CD4-positive, CD25-positive, alpha-beta regulatory T cell (primary cell): Measurements from ENCODE around the gene TM9SF1. TPM values are rescaled to one million over a fixed set of nuclear protein-coding genes. Genes with fewer than 3 reads are reported as not detected.

Experiments
- ATAC-seq, 2 donors: fragments of 150-1000 bp; cut with Tn5 transposase; one replicate each; pipeline ENCODE4 v1.10.0; 2021; ENCODE audit warnings: low read depth in 2 of 2, moderate number of reproducible peaks in 2 of 2, moderate library complexity in 1 of 2
- DNase-seq, 3 donors: peaks; one replicate each; pipeline versions ENCODE4 v3.0.0 to v3.0.0-alpha.2; 2012 to 2022; ENCODE audit warnings: mixed read lengths in 1 of 3
- H3K27ac ChIP-seq: one replicate; pipeline ENCODE4 v1.7.0; 2013; ENCODE audit warnings: mild to moderate bottlenecking, low read length; ENCODE audit not compliant: insufficient read depth, poor library complexity, severe bottlenecking
- H3K27me3 ChIP-seq: one replicate; pipeline ENCODE4 v1.7.0; 2013; ENCODE audit warnings: low read length; ENCODE audit not compliant: control insufficient read depth, insufficient read depth
- H3K36me3 ChIP-seq: one replicate; pipeline ENCODE4 v1.7.0; 2013; ENCODE audit warnings: mild to moderate bottlenecking, low read length, moderate library complexity; ENCODE audit not compliant: control insufficient read depth, insufficient read depth
- H3K4me1 ChIP-seq: 2 replicates; pipeline ENCODE4 v1.7.0; 2013; ENCODE audit warnings: mild to moderate bottlenecking, low read length; ENCODE audit not compliant: insufficient read depth, control insufficient read depth, poor library complexity, severe bottlenecking
- H3K4me3 ChIP-seq: one replicate; pipeline ENCODE4 v1.7.0; 2013; ENCODE audit warnings: low read depth, mild to moderate bottlenecking, low read length, moderate library complexity
- H3K9me3 ChIP-seq, 2 experiments: 1 replicate in 1 of 2; 2 replicates in 1 of 2; pipeline ENCODE4 v1.7.0; 2013; ENCODE audit warnings: low read length in 2 of 2, mild to moderate bottlenecking in 1 of 2, moderate library complexity in 1 of 2; ENCODE audit not compliant: control insufficient read depth in 2 of 2
- H3K27ac Mint-ChIP-seq, 3 donors: one replicate each; pipeline ENCODE4 v1.8.0; 2020 to 2022; ENCODE audit warnings: mild to moderate bottlenecking in 3 of 3, mixed read lengths in 3 of 3, moderate library complexity in 2 of 3
- H3K27me3 Mint-ChIP-seq: one replicate; pipeline ENCODE4 v1.8.0; 2022; ENCODE audit warnings: mild to moderate bottlenecking, mixed read lengths
- H3K36me3 Mint-ChIP-seq: one replicate; pipeline ENCODE4 v1.8.0; 2020; ENCODE audit warnings: mixed read lengths
- H3K4me1 Mint-ChIP-seq, 4 donors: one replicate each; pipeline ENCODE4 v1.8.0; 2020 to 2022; ENCODE audit warnings: mixed read lengths in 4 of 4, mild to moderate bottlenecking in 1 of 4
- H3K4me3 Mint-ChIP-seq, 4 donors: one replicate each; pipeline ENCODE4 v1.8.0; 2020 to 2022; ENCODE audit warnings: mild to moderate bottlenecking in 4 of 4, mixed read lengths in 4 of 4, moderate library complexity in 3 of 4
- H3K9me3 Mint-ChIP-seq, 7 donors: one replicate each; pipeline ENCODE4 v1.8.0; 2020 to 2022; ENCODE audit warnings: mixed read lengths in 7 of 7, mild to moderate bottlenecking in 3 of 7, moderate library complexity in 2 of 7
- polyA plus RNA-seq, 4 donors: library from polyadenylated mRNA; unstranded; fragments of 300-500 nt; fragmentation: Illumina TruSeq; gene quantifications; one replicate each; pipeline ENCODE4 v1.2.3, GENCODE V29; 2021
- total RNA-seq: library from RNA; stranded (reverse); gene quantifications from one replicate; pipeline ENCODE4 v1.2.3, GENCODE V29; 2022

Gene TM9SF1
- total and polyA plus RNA-seq, 5 donors from 2014 or later = 20.0 to 42.3 (median 39.3) TPM

- Mint-ChIP-seq H3K9me3 (no peaks in the 10 kb centered on the region), H3K4me3 (peak overlapping the region in 1 of 4 donors; percentile 50), H3K27me3 (no peaks in the 10 kb centered on the region), H3K27ac (peak overlapping the region in 1 of 3 donors; percentile 51), H3K36me3 (peaks cover 34% of the 10 kb centered on the region), H3K4me1 (peaks cover 4 to 40% (median 14%) of the 10 kb centered on the region in 4 donors)
- H3K27me3 ChIP-seq = no peaks in the 10 kb centered on the region
- no peak for ATAC-seq
- H3K9me3 ChIP-seq = no peaks in the 10 kb centered on the region
- H3K36me3 ChIP-seq = peaks cover 47% of the 10 kb centered on the region
- DNase-seq = no peak
- H3K27ac ChIP-seq = no peak overlapping the region
- H3K4me3 ChIP-seq = no peak overlapping the region
- peaks cover 21% of the 10 kb centered on the region for H3K4me1 ChIP-seq
Observed at GRCh38 chr14:24157331-24157730, 37.9 kb downstream of the TM9SF1 start.

GRCh38 chr14:24156840-24157239, 38.4 kb downstream of the TM9SF1 start:
- DNase-seq (no peak), ATAC-seq (no peak)
- H3K9me3 ChIP-seq = no peaks in the 10 kb centered on the region
- H3K27me3 ChIP-seq = no peaks in the 10 kb centered on the region
- peaks cover 4 to 38% (median 12%) of the 10 kb centered on the region in 4 donors for H3K4me1 Mint-ChIP-seq
- H3K9me3 Mint-ChIP-seq = no peaks in the 10 kb centered on the region
- H3K36me3 Mint-ChIP-seq = peaks cover 31% of the 10 kb centered on the region
- peak overlapping the region in 1 of 4 donors; percentile 50 for H3K4me3 Mint-ChIP-seq
- no peak overlapping the region for H3K4me3 ChIP-seq
- peaks cover 16% of the 10 kb centered on the region for H3K4me1 ChIP-seq
- peaks cover 52% of the 10 kb centered on the region for H3K36me3 ChIP-seq
- H3K27me3 Mint-ChIP-seq = no peaks in the 10 kb centered on the region
- peak overlapping the region in 2 of 3 donors; percentile 45 to 51 for H3K27ac Mint-ChIP-seq
- no peak overlapping the region for H3K27ac ChIP-seq

- Mint-ChIP-seq H3K27ac (peak overlapping the region in 1 of 3 donors; percentile 74), H3K9me3 (no peaks in the 10 kb centered on the region), H3K4me1 (peaks cover 4 to 32% (median 8%) of the 10 kb centered on the region in 4 donors), H3K36me3 (peaks cover 25% of the 10 kb centered on the region), H3K27me3 (no peaks in the 10 kb centered on the region), H3K4me3 (peak overlapping the region in 1 of 4 donors; percentile 74)
- Histone ChIP-seq H3K4me1 (peaks cover 8% of the 10 kb centered on the region), H3K36me3 (peaks cover 69% of the 10 kb centered on the region), H3K27me3 (no peaks in the 10 kb centered on the region), H3K9me3 (no peaks in the 10 kb centered on the region), H3K4me3 (no peak overlapping the region), H3K27ac (no peak overlapping the region)
- DNase-seq (no peak), ATAC-seq (no peak)
Observed at GRCh38 chr14:24155100-24155499, 40.1 kb downstream of the TM9SF1 start.

- no peak for ATAC-seq
- peaks cover 28% of the 10 kb centered on the region for H3K4me1 ChIP-seq
- H3K4me3 ChIP-seq = no peak overlapping the region
- Mint-ChIP-seq H3K27me3 (no peaks in the 10 kb centered on the region), H3K4me1 (peaks cover 4 to 47% (median 22%) of the 10 kb centered on the region in 4 donors), H3K36me3 (peaks cover 13% of the 10 kb centered on the region), H3K9me3 (no peaks in the 10 kb centered on the region), H3K27ac (no peak overlapping the region), H3K4me3 (peak overlapping the region in 2 of 4 donors; percentile 15 to 82)
- DNase-seq = no peak
- H3K27ac ChIP-seq = no peak overlapping the region
- no peaks in the 10 kb centered on the region for H3K9me3 ChIP-seq
- H3K27me3 ChIP-seq = no peaks in the 10 kb centered on the region
- H3K36me3 ChIP-seq = peaks cover 60% of the 10 kb centered on the region
Observed at GRCh38 chr14:24151404-24152080, 43.7 kb downstream of the TM9SF1 start.

- no peaks in the 10 kb centered on the region for H3K9me3 Mint-ChIP-seq
- H3K36me3 ChIP-seq = peaks cover 55% of the 10 kb centered on the region
- no peak overlapping the region for H3K4me3 Mint-ChIP-seq
Observed at GRCh38 chr14:24150993-24151392, 44.2 kb downstream of the TM9SF1 start.

GRCh38 chr14:24150567-24150966, 44.7 kb downstream of the TM9SF1 start:
- Histone ChIP-seq H3K9me3 (no peaks in the 10 kb centered on the region), H3K27me3 (no peaks in the 10 kb centered on the region), H3K27ac (no peak overlapping the region), H3K4me3 (no peak overlapping the region), H3K4me1 (peaks cover 35% of the 10 kb centered on the region), H3K36me3 (peaks cover 51% of the 10 kb centered on the region)
- peaks cover 4 to 53% (median 29%) of the 10 kb centered on the region in 4 donors for H3K4me1 Mint-ChIP-seq
- H3K27ac Mint-ChIP-seq = no peak overlapping the region
- no peak for DNase-seq
- H3K27me3 Mint-ChIP-seq = no peaks in the 10 kb centered on the region
- peaks cover 8% of the 10 kb centered on the region for H3K36me3 Mint-ChIP-seq
- H3K4me3 Mint-ChIP-seq = peak overlapping the region in 2 of 4 donors; percentile 7 to 11
- ATAC-seq = no peak
- no peaks in the 10 kb centered on the region for H3K9me3 Mint-ChIP-seq

More at GRCh38 chr14:24150993-24151392, 44.2 kb downstream of the TM9SF1 start:
- Histone ChIP-seq H3K4me3 (no peak overlapping the region), H3K9me3 (no peaks in the 10 kb centered on the region), H3K4me1 (peaks cover 31% of the 10 kb centered on the region), H3K27me3 (no peaks in the 10 kb centered on the region), H3K27ac (no peak overlapping the region)
- ATAC-seq = no peak
- H3K27me3 Mint-ChIP-seq = no peaks in the 10 kb centered on the region
- H3K27ac Mint-ChIP-seq = no peak overlapping the region
- peaks cover 12% of the 10 kb centered on the region for H3K36me3 Mint-ChIP-seq
- DNase-seq = no peak
- peaks cover 4 to 51% (median 25%) of the 10 kb centered on the region in 4 donors for H3K4me1 Mint-ChIP-seq

GRCh38 chr14:24150061-24150460, 45.2 kb downstream of the TM9SF1 start:
- H3K27me3 Mint-ChIP-seq = no peaks in the 10 kb centered on the region
- peaks cover 46% of the 10 kb centered on the region for H3K36me3 ChIP-seq
- peak overlapping the region in 1 of 3 donors; percentile 60 for H3K27ac Mint-ChIP-seq
- H3K9me3 Mint-ChIP-seq = no peaks in the 10 kb centered on the region
- peaks cover 40% of the 10 kb centered on the region for H3K4me1 ChIP-seq
- H3K4me3 Mint-ChIP-seq = peak overlapping the region in 2 of 4 donors; percentile 11 to 98
- H3K4me1 Mint-ChIP-seq = peaks cover 4 to 57% (median 32%) of the 10 kb centered on the region in 4 donors
- DNase-seq (no peak), ATAC-seq (no peak)
- no peaks in the 10 kb centered on the region for H3K9me3 ChIP-seq
- H3K36me3 Mint-ChIP-seq = peaks cover 7% of the 10 kb centered on the region
- no peak overlapping the region for H3K4me3 ChIP-seq
- no peak overlapping the region for H3K27ac ChIP-seq
- no peaks in the 10 kb centered on the region for H3K27me3 ChIP-seq
